T-helper 9 cell (primary cell): ENCODE results near the gene SLC13A2.

Experiments used
- DNase-seq: peaks from one replicate; pipeline ENCODE4 v3.0.0-alpha.2; 2020

The SLC13A2 gene

DNA sequence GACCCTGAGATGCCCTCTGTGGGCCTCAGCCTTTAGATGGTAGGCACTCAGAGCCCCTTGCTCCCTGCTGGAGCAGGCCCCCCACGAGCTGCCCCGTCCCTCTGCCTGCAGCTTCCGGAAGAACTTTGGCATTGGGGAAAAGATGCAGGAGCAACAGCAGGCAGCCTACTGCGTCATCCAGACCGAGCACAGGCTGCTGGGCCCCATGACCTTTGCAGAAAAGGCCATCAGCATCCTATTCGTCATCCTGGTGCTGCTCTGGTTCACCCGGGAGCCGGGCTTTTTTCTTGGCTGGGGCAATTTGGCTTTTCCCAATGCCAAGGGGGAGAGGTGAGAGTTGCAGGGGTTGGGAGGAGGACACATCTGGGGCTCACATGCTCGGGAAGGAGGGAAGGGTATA, 20.0 kb downstream of the SLC13A2 start:
- DNase-seq = no peak

DNA sequence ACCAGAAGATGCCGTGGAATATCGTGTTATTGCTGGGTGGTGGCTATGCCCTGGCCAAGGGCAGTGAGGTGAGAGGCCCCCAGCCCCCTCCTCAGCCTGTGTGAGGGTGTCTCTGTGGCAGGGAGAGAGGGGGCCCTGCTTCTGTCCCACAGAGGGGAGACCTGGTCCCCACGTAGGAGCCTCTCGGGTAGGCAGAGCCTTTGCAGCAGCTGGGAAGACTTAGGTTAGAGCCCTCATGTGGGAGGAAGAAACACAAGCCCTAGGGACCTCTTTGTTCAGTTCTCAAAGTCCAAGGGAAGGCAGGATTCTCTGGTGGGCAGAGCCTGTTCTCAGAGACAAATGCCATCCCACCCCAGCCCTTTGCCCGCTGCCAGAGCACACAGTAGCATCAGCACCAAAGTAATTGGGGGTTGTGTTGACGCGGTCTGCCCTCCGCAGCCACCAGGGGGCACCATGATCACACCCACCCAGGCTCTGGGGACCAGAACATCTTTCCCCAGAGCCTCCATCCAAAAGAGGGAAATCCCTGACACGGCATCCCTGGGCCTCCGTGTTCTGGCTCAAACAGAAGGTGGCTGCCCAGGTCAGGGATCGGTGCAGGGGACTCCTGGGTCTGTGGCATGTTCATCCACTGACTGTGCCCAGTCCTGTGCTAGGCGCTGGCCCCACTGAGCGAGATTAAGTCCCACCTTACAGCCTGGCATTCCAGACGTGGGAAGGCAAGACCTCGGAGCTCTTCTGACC, 21.2 kb downstream of the SLC13A2 start:
- peak; percentile 78 for DNase-seq

DNA sequence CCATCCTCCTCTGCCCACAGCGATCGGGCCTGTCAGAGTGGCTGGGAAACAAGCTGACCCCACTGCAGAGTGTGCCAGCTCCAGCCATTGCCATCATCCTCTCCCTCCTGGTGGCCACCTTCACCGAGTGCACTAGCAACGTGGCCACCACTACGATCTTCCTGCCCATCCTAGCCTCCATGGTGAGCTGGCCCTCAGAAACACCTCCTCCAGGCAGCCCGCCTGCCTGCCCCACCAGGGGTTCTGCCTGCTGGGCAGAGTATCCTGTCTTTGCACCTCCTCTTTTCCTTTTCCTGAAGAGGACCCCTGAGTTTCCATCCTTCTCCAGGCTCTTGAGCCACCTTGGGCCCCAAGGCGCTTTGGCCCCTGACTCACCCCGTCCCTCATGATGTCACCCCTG, 22.2 kb downstream of the SLC13A2 start:
- DNase-seq = no peak

DNA sequence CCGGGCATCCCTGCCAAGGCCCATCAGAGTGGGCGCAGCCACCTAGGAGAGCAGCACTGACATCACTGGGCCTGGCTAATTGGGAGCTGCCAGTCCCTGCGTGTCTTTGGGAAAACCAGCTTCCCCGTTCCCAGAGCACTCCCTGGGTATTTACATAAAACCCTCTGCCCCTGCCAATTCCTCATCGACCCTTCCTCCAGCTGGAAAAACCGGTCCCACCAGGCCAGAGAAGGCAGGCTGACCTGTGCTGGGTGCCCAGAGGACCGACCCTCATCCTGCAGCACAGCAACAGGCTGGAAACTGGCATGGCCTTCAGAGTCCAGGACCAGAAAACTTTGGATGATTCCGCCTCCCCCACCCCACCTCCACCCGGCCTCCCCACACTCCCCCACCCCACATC, 24.5 kb downstream of the SLC13A2 start:
- DNase-seq = no peak

DNA sequence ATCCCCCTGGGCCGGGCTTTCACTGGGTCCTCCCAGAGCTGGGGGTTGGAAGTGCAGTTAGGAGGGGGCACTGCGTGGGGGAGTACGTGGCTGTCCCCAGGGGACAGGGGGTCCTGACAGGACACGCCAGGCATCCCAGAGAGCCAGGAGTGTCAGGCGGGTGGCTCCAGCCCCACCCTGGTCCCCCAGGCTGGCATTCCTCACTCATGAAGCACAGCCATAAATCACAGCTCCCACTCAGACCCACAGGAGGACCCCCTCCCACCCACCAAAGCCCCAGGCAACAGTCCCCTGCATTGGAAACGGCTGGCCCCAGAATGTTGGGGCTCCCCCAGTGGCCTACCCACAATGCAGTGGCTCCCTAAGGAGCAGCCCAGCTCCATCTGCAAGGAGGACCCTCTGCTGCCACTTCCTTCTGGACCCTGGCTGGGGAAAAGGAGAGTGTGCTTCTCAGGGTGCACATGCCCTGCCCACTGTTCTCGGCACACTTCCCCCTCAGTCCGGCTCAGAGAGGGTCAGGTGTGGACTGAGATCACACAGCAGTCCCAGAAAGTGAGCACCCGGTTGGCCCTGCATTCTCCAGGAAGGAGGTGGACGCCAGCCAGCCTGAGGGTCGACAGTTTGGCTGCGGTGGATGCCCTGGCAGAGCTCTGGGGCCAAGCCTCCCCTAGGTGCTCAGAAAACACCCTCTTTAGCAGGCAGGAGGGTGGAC, 25.4 kb downstream of the SLC13A2 start:
- no peak for DNase-seq

DNA sequence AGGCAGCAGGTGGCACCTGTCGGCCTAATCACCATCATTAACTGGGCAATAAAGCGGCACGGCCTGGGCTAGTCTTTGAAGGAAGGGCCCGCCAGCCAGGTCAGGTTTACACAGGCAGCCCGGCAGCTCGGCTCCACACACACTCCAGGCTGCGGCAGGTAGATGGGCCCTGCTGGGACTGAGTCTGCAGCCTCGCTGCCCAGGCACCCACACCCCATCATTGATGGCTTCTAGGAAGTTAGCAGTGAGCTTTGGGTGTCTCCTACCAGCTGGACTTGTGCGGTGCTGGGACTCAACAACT, 25.9 kb downstream of the SLC13A2 start:
- DNase-seq = no peak

DNA sequence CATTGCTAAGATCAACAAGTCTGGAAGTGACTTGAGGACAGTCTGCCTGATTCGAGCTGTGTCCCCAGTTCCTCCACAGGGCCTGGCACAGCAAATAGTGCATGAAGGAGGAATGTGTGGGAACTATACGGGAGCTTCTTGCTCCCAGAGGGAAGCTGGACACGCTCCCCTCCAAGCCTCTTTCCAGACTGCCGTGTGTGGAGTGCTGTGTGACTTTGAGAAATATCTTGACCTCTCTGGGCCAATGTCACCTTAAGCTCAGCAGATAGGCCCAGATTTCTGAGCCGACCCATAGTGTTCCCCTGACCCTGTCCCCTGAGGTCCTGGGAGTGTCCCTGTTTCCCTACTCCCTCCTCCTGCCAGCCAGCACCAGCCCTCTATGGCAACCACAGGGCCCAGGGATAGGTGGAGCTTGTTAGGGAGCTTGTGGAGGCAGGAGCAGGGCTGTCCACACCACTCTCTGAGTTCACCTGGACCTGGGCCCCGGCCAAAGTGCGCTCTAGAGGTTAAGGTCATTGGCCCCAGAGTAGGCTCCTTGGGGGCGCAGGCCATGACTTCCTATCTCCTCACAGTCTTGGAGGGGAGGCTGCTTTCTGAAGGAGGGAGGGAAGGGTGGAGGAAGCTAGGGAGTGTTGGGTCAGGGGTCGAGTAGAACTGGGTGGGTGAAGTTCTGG, 26.4 kb downstream of the SLC13A2 start:
- DNase-seq = no peak

DNA sequence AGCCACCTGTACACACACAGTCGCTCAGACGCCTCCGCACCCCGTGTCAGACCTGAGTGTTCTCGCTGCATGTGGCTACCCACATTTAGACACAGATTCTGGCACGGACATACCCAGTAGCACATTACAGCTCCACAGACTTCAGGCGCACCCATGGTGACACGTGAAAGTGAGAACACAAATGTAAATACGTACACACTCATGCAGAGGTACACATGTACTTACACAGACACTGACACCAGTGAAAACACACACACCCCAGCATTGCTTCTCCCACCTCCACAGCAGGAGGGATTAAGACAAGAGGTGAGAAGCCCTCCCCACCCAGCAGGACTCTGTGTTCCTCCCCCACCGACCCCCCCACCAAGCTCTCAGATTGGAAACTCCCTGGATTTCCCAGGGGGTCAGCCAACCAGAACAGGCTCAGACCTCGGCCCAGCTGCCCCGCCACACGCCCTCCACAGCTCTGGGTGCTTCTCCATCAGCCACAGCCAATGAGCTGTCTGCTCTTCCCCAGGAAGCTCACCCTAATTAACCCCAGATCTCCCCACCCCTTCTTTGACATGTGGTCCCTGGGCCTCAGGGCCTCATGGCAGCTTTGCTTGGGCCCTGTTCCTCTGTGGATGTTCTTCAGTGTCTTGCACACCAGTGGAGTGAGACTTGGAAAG, 27.4 kb downstream of the SLC13A2 start:
- no peak for DNase-seq

DNA sequence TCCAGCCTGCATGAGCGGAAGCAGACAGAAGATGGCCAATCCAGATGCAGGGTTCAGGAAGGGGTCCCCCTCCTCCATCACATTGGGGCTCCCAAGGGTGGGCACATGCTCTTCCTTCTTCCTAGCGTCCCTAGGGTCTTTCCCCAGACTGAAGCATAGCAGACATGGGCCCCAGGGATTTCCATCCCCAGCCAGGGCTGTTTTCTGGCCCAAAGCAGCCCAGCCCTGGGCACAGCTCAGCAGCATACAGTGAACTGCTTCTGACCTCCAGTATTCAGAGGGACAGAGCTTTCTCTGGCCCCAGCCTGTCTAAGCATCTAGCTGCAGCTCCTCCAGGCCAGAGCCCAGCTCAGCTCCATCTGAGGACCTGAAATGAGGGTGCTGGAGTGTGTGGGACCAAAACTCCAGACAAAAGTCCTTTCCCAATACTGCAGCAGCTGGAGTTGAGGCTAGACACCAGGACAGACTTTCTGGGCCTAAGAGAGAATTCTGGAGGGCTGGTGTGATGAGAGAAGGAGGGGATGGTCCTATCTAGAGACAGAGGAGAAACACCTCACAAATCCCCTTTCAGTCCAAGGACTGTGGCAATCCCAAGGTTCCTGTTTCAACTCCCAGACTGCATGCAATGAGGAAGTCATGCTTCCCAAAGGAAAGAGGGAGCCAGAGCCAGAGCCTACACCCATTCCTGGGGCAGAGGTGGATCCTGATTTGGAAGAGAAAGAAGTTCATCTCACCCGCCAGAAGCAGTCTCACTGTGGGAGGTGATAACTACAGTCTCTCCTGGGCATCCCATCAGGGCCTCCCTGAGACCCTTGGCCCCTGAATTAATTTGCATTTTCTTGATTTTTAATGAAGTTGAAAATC, 28.2 kb downstream of the SLC13A2 start:
- no peak for DNase-seq

DNA sequence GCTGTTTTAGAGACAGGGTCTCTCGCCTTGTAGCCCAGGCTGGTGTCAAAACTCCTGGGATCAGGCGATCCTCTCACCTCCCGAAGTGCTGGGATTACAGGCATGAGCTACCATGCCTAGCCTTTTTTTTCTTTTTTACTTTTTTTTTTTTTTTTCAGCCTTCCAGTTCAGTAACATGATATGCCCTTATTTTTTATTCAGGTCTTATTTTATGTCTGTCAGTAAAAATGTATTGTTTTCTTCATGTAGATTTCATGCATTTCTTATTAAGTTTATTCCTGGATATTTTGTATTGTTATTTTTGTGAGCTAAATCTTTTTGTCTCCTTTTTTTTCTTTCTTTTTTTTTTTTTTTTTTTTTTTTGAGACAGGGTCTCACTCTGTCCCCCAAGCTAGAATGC, 30.0 kb downstream of the SLC13A2 start:
- no peak for DNase-seq

DNA sequence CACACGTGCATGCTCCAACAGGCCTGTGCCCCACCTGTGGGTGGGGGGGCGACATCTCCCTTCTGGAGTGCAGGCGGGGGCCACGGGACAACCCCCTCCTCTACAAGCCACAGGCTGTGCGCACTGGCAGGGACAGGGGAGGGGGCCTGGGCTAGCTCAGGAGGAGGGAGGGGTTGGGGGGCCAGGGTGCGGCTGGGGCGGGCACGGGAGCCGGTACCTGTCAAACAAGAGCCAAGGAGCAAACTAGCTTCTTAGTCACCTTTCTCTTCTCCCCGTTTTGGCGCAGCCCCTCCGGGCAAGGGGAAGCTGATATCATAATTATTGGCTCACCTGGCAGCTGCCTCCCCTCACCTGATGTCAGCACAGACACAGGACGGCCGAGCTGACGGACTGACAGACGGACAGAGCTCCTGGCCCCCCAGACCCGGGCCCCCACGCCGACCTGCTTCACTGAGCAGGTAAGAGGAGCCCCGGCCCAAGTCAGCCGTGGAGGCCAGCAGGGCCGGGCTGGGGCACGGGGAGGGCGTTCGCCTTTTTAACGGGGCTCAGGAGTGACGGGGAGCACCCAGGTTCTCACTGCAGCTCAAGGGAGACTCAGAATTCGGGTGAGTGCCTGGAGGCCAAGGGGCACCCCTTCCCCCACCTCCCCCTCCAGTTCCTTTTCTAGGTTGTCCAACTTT, 32.7 kb downstream of the SLC13A2 start, which contains the start of gene FOXN1:
Gene FOXN1 (plus strand): TSS at position 363 of the 680 bp plus-strand sequence. CDS start 17,622 bp downstream, outside the sequence.
- no peak for DNase-seq

DNA sequence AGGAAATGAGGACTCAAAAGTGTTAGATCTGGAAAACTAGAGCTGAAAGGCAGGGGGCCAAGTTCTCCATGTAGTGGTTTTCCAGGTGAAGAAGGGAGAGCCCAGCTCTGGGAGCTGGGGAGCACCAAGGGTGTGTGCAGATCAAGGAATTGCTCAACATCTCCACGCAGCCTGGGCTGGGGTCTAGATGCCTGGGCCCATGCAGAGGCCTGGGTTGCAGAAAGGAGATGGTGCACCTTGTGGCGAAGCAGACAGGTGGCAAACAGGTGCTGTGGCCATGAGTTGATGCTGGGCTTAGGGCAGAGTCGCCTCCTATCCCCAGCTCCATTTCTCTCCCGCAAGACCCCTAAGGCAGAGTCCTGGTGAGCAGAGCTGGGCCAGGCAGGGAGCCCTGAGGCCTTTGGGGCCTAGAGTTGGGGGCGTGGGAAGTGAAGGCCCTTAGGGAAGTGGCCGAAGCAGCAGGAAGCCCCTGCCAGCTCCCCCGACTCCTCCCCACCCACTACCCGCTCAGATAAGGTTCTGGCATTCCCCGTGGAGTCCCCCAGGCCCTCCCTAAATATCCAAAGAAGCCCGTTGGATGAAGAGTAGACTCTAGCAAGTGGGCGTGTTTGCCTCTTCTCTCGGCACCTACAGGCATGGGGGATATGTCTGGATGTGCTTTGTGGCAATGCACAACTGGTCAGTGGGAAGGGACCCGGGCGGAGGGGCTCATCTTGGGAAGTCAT, 33.5 kb downstream of the SLC13A2 start:
- DNase-seq = no peak

DNA sequence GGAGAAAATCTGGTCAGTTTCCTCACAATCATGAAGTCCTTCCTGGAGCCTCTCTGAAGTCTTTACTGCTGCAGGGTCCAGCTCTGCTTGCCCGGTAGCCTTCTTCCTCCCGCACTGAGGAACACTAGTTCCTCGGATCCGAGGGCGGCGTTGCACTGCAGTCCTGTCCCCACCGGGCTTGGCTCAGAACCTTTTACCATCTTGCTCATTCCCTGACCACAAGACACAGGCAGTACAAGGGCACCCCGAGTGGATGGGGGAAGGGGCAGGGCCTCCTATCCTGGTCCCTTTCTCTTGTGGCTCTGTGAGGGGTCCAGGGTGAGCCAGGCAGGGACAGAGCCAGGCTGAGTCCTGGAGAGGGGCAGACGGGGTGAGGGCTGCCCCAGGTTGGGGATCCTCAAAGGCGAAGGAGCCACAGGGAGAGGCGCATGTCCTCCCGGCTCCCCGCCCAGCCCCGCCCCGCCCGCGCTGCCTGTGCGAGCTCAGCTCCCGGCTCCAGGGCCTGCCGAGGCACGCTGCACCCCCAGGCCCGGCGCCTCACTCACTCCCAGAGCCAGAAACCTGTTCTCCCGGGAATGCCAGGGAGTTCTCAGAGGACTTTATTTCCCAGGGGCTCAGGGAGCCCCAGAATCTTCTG, 34.2 kb downstream of the SLC13A2 start:
- DNase-seq = no peak

DNA sequence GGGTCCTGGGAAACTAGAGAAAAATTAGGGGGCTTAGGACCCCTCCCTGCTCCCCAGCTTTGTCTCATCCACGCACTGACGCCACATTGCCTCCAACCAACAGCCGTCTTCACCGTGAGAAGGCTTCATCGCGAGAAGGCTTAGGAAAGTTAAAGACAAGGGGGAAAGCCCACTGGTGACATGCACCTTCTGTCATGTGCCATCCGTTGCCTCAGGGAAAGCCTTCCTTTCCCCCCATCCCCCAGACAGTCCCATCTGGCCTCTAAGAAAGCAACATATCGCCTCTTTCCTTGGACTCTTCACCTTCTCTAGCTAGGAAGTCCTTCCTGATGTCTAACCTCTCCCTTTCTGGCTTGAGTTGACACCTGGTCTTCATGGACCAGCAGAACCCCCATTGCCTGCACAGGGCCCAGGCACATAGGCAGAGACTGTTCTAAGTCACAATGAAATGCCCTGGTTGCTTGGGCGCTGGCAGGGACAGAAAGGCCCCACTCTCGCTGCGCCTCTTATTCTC, 34.8 kb downstream of the SLC13A2 start:
- no peak for DNase-seq

DNA sequence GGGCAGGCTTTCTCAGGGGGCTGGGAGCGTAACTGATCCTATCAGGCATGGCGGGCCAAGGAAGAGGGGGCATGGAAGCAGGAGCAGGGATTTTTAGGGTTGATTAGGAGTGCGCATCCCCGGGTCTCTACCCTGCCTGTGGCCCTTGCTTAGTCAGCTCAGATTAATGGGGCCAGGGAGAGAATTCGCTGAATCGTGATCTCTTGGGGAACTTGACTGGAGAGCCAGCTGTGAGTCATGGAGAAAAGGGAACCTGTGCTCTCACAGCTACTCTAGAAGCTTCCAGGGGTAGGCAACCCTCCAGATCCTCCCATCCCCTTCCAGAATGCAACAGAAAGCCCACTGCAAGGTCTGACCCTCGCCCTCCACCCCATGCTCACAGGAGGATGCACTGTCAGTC, 36.3 kb downstream of the SLC13A2 start:
- DNase-seq = no peak

DNA sequence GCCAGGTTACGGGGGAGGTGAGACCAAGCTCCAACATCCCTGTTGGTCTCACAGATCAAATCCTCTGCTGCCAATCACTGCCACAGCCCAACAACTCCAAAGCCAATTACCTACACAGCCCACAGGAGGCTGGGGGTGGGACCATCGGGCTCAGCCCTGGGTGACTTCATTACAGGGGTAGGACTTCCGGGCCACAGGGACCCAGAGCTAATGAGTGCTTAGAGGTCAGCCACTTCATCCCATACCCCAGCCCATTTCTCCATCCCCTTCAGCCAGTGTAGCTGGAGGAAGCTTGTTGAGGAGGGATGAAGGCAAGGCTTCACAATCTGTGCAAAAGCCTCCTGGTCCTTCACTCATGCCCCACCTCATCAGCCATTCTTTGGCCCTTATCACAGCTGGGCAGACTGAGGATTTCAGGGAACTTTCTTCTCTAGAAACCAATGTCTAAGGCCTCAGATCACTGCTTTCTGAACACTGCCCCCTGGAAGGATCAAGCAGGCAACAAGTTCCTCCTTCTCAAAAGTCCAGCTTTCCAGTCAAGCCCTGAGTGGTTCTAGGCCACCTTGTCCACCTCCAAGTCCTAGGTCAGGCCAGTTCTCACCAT, 38.5 kb downstream of the SLC13A2 start:
- no peak for DNase-seq

DNA sequence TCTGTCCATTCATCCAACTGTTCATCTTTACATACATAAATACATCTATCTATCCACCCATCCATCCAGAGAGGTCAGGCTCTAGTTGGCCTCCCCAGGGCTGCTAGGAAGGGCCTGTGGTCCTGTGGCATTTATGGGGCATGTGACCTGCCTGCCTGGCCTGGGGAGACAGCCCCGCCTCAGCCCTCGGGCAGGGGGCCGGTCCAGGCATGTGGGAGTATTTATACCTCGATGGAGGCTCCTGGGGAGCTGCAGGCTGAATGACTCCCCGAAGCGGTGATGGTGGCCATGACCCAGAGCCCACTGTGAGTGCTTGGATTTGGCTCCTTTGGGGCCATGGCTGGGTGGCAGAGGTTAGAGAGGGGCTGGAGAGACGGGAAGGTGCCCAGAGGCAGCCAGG, 40.0 kb downstream of the SLC13A2 start:
- DNase-seq = no peak

DNA sequence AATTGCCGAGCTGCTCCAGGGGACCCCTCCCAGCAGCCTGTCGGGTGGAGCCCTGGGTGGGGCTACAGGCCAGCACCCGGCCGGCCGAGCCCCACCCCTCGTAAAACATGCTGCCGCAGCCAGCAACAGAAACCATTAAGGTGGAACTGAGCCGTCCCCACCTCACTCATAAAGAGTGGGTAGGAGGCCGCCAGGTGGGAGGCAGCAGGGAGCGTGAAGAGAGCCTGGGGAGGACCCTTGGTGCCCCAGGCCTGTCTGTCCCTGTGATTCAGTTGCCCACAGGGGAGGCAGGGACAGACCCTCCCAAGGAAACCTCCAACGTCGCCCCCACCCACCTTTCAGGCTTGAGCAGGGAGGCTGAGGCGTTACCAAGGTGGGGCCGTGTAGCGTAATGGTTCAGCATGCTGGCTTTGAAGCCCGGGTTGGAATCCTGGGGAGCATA, 41.1 kb downstream of the SLC13A2 start:
- no peak for DNase-seq

DNA sequence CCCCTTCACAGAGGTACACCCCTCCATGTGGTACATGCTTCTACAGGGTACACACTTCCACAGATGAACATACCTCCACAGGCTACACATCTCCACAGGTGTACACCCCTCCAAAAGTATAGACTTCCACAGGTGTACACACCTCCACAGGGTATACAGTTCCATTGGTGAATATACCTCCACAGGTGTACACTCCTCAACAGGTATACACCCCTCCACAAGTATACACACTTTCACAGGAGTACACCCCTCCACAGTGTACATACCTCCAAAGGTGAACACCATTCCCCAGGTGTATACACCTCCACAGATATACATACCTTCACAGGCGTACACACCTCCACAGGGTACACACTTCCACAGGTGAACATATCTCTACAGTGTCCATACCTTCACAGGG, 42.1 kb downstream of the SLC13A2 start:
- no peak for DNase-seq

DNA sequence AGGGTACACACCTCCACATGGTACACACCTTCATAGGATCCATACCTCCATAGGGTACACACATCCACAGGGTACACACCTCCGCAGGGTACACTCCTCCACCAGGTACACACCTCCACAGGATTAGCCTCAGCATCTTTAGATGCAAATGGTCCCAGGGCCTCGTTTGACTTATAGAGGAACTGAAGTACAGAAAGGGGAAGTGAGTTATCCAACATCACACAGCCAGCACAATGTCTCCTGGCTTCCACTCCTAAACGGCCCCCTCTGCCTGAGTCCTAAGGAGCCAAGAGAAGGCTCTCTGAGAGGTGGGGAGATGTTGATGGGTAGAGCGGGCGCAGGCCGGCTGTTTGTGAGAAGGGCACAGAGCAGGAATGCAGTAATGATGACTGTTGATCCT, 44.7 kb downstream of the SLC13A2 start:
- DNase-seq = no peak
